ENCODE data around the gene WIPF3.
"Not testable (repeated sequence)": the region's sequence is repeated elsewhere in the genome, so short reads cannot be mapped to it uniquely, and the experiment has no call there.

The WIPF3 gene

DNA sequence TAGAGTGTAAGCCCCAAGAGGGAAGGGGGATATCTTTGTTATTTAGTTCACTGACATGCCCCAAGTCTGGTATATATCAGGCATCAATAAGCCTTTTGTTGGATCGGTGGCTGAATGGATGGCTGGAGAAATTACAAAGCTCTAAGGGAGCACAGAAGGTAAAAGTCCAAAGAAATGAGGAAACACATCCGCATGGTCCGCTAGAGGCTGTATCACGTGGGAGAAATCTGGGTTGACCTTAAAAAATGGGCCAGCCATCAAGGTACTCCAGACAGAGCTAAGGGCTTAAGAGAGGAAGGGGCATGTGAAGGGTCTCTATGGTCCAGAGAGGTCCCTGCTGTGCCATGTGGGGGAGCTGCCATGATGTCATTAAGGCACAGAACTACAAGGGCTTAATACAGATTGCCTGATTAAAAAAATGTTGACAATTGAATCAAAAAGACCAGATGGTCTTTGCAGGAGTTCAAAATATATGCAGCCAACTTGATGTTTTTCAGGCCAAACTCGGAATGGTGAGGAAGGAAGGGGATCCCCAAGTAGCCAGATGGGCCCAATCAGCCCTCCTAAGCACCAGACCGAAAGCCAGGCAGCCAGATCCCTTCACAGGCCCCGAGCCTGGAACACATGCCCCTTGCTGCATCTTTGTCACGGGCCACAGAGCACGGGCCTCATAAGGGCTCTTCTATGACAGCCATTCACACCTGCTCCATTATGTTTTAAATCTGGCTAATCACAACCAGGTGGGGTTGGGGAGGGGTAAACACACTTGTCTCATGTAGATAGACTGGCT lies 151.4 kb downstream of the WIPF3 start:
- Histone ChIP-seq H3K9me3 (ENCODE audit: insufficient read depth, low read length) (peaks cover 7% of the 10 kb centered on the region; the same call in 1 of the 2 replicates), H3K4me1 (ENCODE audit: insufficient read depth, insufficient read length) (no peaks in the 10 kb centered on the region), H3K9ac (ENCODE audit: insufficient read length, low read depth) (no peak overlapping the region), H3K4me3 (ENCODE audit: insufficient read length, low read depth) (no peak overlapping the region), H3K27me3 (ENCODE audit: insufficient read depth, insufficient read length) (no peaks in the 10 kb centered on the region), H3K36me3 (ENCODE audit: insufficient read depth, insufficient read length, low read length) (peaks cover 76% of the 10 kb centered on the region)
- DNase-seq (ENCODE audit: low read depth, low spot score), result no peak
- TF ChIP-seq ZNF274 (IDR thresholded peaks at IDR 0.05; ENCODE audit: low read depth, low read length) (no peak), SUZ12 (IDR thresholded peaks at IDR 0.05; ENCODE audit: extremely low read depth, insufficient read depth, insufficient read length) (no peak), YY1 (IDR thresholded peaks at IDR 0.05; ENCODE audit: insufficient read depth, insufficient read length) (no peak)

DNA sequence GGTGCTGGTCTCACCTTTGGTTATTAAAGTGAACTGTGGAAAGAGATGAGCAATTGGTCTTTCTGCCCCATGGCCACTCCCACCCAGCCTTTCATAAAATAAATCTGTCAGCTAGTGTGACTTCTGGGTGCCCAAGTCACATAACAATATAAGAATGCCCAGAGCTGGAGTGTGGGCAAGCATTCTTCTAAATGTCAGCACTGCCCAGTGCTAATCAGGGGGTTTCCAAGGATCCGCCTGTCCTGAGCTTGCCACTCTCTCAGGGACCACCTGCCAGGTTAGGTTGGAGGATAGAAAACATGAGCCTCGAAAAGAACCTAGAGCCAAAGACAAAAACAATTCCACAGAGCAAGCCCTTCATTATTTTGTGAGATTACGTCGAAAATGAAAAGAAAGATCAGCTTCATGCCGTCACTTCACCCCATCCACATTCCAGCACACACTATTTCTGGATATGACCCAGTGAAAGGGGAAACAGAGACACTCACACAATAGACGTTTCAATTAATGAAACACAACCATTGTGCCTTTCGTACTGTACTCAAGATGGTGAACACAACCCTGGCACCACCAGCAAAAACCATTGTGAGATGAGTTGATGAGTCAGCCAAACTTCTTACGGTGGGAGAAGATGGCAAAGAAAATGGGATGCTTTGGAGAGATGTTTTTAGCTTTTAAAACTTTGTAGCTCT lies 152.5 kb downstream of the WIPF3 start:
- TF ChIP-seq SUZ12 (IDR thresholded peaks at IDR 0.05; ENCODE audit: extremely low read depth, insufficient read depth, insufficient read length), result no peak
- Histone ChIP-seq H3K4me3 (ENCODE audit: insufficient read length, low read depth) (no peak overlapping the region), H3K27me3 (ENCODE audit: insufficient read depth, insufficient read length) (no peaks in the 10 kb centered on the region), H3K36me3 (ENCODE audit: insufficient read depth, insufficient read length, low read length) (peaks cover 72% of the 10 kb centered on the region), H3K9ac (ENCODE audit: insufficient read length, low read depth) (no peak overlapping the region), H3K4me1 (ENCODE audit: insufficient read depth, insufficient read length) (no peaks in the 10 kb centered on the region), H3K9me3 (ENCODE audit: insufficient read depth, low read length) (peaks cover 9% of the 10 kb centered on the region; the same call in 1 of the 2 replicates)
- no peak for DNase-seq (ENCODE audit: low read depth, low spot score)

DNA sequence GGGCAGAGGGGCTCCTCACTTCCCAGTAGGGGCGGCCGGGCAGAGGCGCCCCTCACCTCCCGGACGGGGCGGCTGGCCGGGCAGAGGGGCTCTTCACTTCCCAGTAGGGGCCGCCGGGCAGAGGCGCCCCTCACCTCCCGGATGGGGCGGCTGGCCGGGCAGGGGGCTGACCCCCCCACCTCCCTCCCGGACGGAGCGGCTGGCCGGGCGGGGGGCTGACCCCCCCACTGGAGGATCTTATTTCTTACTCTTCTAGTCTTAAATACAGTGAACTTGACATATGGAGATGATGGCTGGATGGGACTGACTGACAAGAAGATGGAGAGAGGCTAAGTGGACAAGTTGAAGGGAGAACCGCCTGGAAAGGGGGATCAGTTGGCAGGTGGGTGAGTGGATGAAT lies 155.3 kb downstream of the WIPF3 start:
- not testable (repeated sequence) for H3K9ac ChIP-seq (ENCODE audit: insufficient read length, low read depth); DNase-seq (ENCODE audit: low read depth, low spot score); H3K4me1 ChIP-seq (ENCODE audit: insufficient read depth, insufficient read length); H3K27me3 ChIP-seq (ENCODE audit: insufficient read depth, insufficient read length); H3K4me3 ChIP-seq (ENCODE audit: insufficient read length, low read depth); H3K9me3 ChIP-seq (ENCODE audit: insufficient read depth, low read length)
- peaks cover 73% of the 10 kb centered on the region for H3K36me3 ChIP-seq (ENCODE audit: insufficient read depth, insufficient read length, low read length)

DNA sequence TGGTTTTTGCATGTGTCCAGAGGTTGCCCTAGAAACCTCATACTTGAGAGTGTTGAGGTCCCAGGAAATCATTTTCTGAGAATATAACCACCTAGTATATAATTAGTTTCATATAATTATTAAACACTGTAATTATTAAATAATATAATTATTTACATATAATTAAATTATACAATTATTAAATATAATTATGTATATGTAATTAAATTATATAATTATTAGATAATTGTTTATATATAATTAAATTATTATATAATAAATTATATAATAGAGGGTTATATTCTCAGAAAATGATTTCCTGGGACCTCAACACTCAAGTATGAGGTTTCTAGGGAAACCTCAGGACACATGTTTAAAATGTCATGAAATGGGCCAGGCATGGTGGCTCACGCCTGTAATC lies 155.7 kb downstream of the WIPF3 start:
- no peak for DNase-seq (ENCODE audit: low read depth, low spot score)
- H3K27me3 ChIP-seq (ENCODE audit: insufficient read depth, insufficient read length), result no peaks in the 10 kb centered on the region
- H3K4me1 ChIP-seq (ENCODE audit: insufficient read depth, insufficient read length), result no peaks in the 10 kb centered on the region
- peaks cover 9% of the 10 kb centered on the region; the same call in 1 of the 2 replicates for H3K9me3 ChIP-seq (ENCODE audit: insufficient read depth, low read length)
- TF ChIP-seq ZNF274 (IDR thresholded peaks at IDR 0.05; ENCODE audit: low read depth, low read length) (no peak), YY1 (IDR thresholded peaks at IDR 0.05; ENCODE audit: insufficient read depth, insufficient read length) (no peak), SUZ12 (IDR thresholded peaks at IDR 0.05; ENCODE audit: extremely low read depth, insufficient read depth, insufficient read length) (no peak)
- peaks cover 73% of the 10 kb centered on the region for H3K36me3 ChIP-seq (ENCODE audit: insufficient read depth, insufficient read length, low read length)
- H3K4me3 ChIP-seq (ENCODE audit: insufficient read length, low read depth), result no peak overlapping the region
- no peak overlapping the region for H3K9ac ChIP-seq (ENCODE audit: insufficient read length, low read depth)

DNA sequence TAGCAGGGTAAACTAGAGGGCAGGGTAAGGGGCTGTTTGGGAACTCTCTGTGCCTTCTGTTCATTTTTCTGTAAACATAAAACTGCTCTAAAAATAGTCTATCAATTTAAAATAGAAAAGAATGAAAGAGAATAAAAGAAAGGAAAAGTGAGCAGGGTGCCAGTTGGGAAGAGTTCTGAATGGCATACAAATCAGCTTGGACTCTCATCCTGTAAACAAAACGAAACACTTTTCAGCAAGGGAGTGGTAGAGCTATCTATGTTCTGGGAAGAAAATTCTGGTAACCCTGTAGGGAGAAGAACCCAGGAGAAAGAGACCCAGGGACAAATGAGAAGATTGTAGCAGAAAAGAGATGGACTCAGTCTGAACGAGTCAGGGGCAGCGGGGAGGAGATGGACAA lies 158.7 kb downstream of the WIPF3 start:
- H3K9ac ChIP-seq (ENCODE audit: insufficient read length, low read depth), result no peak overlapping the region
- H3K4me3 ChIP-seq (ENCODE audit: insufficient read length, low read depth), result no peak overlapping the region
- H3K4me1 ChIP-seq (ENCODE audit: insufficient read depth, insufficient read length), result peaks cover 7% of the 10 kb centered on the region
- peaks cover 9% of the 10 kb centered on the region; the same call in 1 of the 2 replicates for H3K9me3 ChIP-seq (ENCODE audit: insufficient read depth, low read length)
- H3K27me3 ChIP-seq (ENCODE audit: insufficient read depth, insufficient read length), result no peaks in the 10 kb centered on the region
- TF ChIP-seq ZNF274 (IDR thresholded peaks at IDR 0.05; ENCODE audit: low read depth, low read length), result no peak
- no peak for TF ChIP-seq SUZ12 (IDR thresholded peaks at IDR 0.05; ENCODE audit: extremely low read depth, insufficient read depth, insufficient read length)
- peaks cover 70% of the 10 kb centered on the region for H3K36me3 ChIP-seq (ENCODE audit: insufficient read depth, insufficient read length, low read length)
- DNase-seq (ENCODE audit: low read depth, low spot score), result no peak
